Measurements from ENCODE around the gene HSF5.

The HSF5 gene

GRCh38 chr17:58411408-58411894, 76.8 kb downstream of the HSF5 start:
- Histone ChIP-seq H3K27ac (replicated peaks) (no peak overlapping the region), H3K27me3 (ENCODE audit: insufficient read depth, poor library complexity, severe bottlenecking) (no peaks in the 10 kb centered on the region), H3K4me3 (replicated peaks; ENCODE audit: insufficient read depth, low read length) (no peak overlapping the region)
- no peak for DNase-seq (ENCODE audit: low read depth in 1 of 2, low spot score in 1 of 2)
- no peak for TF ChIP-seq SPI1 (IDR thresholded peaks at IDR 0.05; ENCODE audit: borderline replicate concordance, low read depth)
- no peak for TF ChIP-seq CTCF (IDR thresholded peaks at IDR 0.05; ENCODE audit: insufficient read depth, low read length)
- TF ChIP-seq REST (IDR thresholded peaks at IDR 0.05; ENCODE audit: insufficient replicate concordance, low read depth): no peak
- TF ChIP-seq GABPA (IDR thresholded peaks at IDR 0.05; ENCODE audit: low read depth): no peak
- no peak for TF ChIP-seq POLR2AphosphoS5 (IDR thresholded peaks at IDR 0.05; ENCODE audit: low read depth)

GRCh38 chr17:58410714-58411407, 77.3 kb downstream of the HSF5 start:
- no peaks in the 10 kb centered on the region for H3K27me3 ChIP-seq (ENCODE audit: insufficient read depth, poor library complexity, severe bottlenecking)
- TF ChIP-seq GABPA (IDR thresholded peaks at IDR 0.05; ENCODE audit: low read depth) (no peak), CTCF (IDR thresholded peaks at IDR 0.05; ENCODE audit: insufficient read depth, low read length) (no peak), SPI1 (IDR thresholded peaks at IDR 0.05; ENCODE audit: borderline replicate concordance, low read depth) (no peak), POLR2AphosphoS5 (IDR thresholded peaks at IDR 0.05; ENCODE audit: low read depth) (no peak), REST (IDR thresholded peaks at IDR 0.05; ENCODE audit: insufficient replicate concordance, low read depth) (no peak)
- DNase-seq (ENCODE audit: low read depth in 1 of 2, low spot score in 1 of 2): no peak
- H3K4me3 ChIP-seq (replicated peaks; ENCODE audit: insufficient read depth, low read length): no peak overlapping the region
- H3K27ac ChIP-seq (replicated peaks): no peak overlapping the region

- TF ChIP-seq POLR2AphosphoS5 (IDR thresholded peaks at IDR 0.05; ENCODE audit: low read depth): no peak
- no peak for TF ChIP-seq REST (IDR thresholded peaks at IDR 0.05; ENCODE audit: insufficient replicate concordance, low read depth)
- no peak for TF ChIP-seq CTCF (IDR thresholded peaks at IDR 0.05; ENCODE audit: insufficient read depth, low read length)
- no peak for TF ChIP-seq GABPA (IDR thresholded peaks at IDR 0.05; ENCODE audit: low read depth)
- TF ChIP-seq SPI1 (IDR thresholded peaks at IDR 0.05; ENCODE audit: borderline replicate concordance, low read depth): no peak
- Histone ChIP-seq H3K27ac (replicated peaks) (no peak overlapping the region), H3K27me3 (ENCODE audit: insufficient read depth, poor library complexity, severe bottlenecking) (no peaks in the 10 kb centered on the region), H3K4me3 (replicated peaks; ENCODE audit: insufficient read depth, low read length) (no peak overlapping the region)
- no peak for DNase-seq (ENCODE audit: low read depth in 1 of 2, low spot score in 1 of 2)
These were observed 78.8 kb downstream of the HSF5 start for GRCh38 chr17:58409432-58409831.

Measured in HL-60 (cell line).